Measurements from ENCODE around the gene CCNJL. TPM values are rescaled to one million over a fixed set of nuclear protein-coding genes. Genes with fewer than 3 reads are reported as not detected.

CCNJL gene
- total RNA-seq, 1 donor from 2014 or later: 29.0 TPM

- Mint-ChIP-seq H3K27me3 (no peaks in the 10 kb centered on the region), H3K36me3 (ENCODE audit: insufficient read depth) (peaks cover 13% of the 10 kb centered on the region), H3K4me3 (ENCODE audit: low read depth) (no peak overlapping the region), H3K4me1 (ENCODE audit: low read depth) (peaks cover 2% of the 10 kb centered on the region), H3K9me3 (ENCODE audit: low read depth) (no peaks in the 10 kb centered on the region), H3K27ac (no peak overlapping the region)
- DNase-seq (ENCODE audit: low spot score, unreplicated experiment): no peak
- no peak for TF ChIP-seq CTCF (IDR thresholded peaks at IDR 0.05; ENCODE audit: unreplicated experiment)
Observed at GRCh38 chr5:160281275-160281674, 31.1 kb downstream of the CCNJL start.

DNA sequence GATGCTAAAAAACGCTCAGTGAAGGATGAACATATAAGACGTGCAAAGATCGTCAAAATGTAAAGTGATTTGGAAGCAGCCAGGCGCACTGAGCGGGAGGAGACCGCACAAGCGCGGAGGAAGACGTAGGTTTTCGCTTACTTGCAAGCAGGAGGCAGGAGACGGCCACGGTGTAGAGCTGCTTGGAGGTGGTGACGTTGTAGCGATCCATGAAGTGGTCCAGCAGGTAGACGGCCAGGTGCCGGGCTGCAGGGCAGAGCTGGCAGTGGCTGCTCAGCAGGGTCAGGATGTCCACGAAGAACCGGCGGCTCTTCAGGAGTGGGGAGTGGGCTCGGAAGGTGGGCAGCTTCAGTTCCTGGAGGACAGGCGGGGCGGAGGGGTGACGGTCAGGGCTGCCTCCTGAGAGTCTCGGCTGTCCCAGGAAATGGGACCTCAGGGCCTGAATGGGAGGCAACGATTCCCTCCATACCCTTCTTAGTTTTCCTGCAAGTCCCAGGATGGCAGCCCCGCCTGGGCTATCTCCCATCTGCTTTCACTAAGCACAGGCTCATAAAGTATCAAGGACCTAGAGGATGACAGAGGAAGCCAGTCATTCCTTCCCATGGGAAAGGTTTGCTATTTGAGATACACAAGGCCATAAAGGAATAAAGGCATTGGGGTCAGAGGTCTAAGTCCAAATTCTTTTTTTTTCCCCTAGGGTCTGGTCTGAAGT lies 31.8 kb downstream of the CCNJL start:
- peaks cover 2% of the 10 kb centered on the region for H3K4me1 Mint-ChIP-seq (ENCODE audit: low read depth)
- H3K9me3 Mint-ChIP-seq (ENCODE audit: low read depth): no peaks in the 10 kb centered on the region
- peaks cover 15% of the 10 kb centered on the region for H3K36me3 Mint-ChIP-seq (ENCODE audit: insufficient read depth)
- TF ChIP-seq CTCF (IDR thresholded peaks at IDR 0.05; ENCODE audit: unreplicated experiment): no peak
- no peaks in the 10 kb centered on the region for H3K27me3 Mint-ChIP-seq
- no peak for DNase-seq (ENCODE audit: low spot score, unreplicated experiment)
- H3K27ac Mint-ChIP-seq: no peak overlapping the region
- no peak overlapping the region for H3K4me3 Mint-ChIP-seq (ENCODE audit: low read depth)

DNA sequence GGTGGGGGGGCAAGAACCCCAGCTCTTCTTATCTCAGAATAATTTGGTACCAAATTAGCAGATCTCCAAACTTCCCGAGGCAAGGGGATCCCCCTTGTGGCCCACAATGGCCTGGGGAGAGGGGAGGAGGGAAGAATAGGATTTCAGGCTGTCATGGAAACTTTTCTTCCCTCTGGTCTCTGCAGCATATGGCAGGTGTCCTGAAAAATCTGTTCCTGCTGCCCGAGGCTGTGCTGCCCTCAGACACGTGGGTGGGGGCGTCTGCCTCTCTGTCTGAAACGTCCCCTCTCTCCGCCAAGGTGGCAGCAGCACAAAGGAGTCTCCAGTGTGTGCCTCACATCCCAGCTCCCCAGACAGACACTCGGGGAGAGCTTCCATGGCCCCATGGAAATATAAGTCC lies 34.0 kb downstream of the CCNJL start:
- H3K27ac Mint-ChIP-seq: no peak overlapping the region
- no peak for DNase-seq (ENCODE audit: low spot score, unreplicated experiment)
- H3K9me3 Mint-ChIP-seq (ENCODE audit: low read depth): no peaks in the 10 kb centered on the region
- no peak for TF ChIP-seq CTCF (IDR thresholded peaks at IDR 0.05; ENCODE audit: unreplicated experiment)
- H3K4me1 Mint-ChIP-seq (ENCODE audit: low read depth): peaks cover 2% of the 10 kb centered on the region
- H3K4me3 Mint-ChIP-seq (ENCODE audit: low read depth): no peak overlapping the region
- H3K36me3 Mint-ChIP-seq (ENCODE audit: insufficient read depth): peaks cover 14% of the 10 kb centered on the region
- no peaks in the 10 kb centered on the region for H3K27me3 Mint-ChIP-seq

GRCh38 chr5:160274483-160274931 lies 37.9 kb downstream of the CCNJL start:
- Mint-ChIP-seq H3K27me3 (no peaks in the 10 kb centered on the region), H3K9me3 (ENCODE audit: low read depth) (no peaks in the 10 kb centered on the region), H3K36me3 (ENCODE audit: insufficient read depth) (peaks cover 14% of the 10 kb centered on the region), H3K4me3 (ENCODE audit: low read depth) (no peak overlapping the region), H3K4me1 (ENCODE audit: low read depth) (peaks cover 8% of the 10 kb centered on the region), H3K27ac (no peak overlapping the region)
- no peak for DNase-seq (ENCODE audit: low spot score, unreplicated experiment)
- TF ChIP-seq CTCF (IDR thresholded peaks at IDR 0.05; ENCODE audit: unreplicated experiment): no peak

DNA sequence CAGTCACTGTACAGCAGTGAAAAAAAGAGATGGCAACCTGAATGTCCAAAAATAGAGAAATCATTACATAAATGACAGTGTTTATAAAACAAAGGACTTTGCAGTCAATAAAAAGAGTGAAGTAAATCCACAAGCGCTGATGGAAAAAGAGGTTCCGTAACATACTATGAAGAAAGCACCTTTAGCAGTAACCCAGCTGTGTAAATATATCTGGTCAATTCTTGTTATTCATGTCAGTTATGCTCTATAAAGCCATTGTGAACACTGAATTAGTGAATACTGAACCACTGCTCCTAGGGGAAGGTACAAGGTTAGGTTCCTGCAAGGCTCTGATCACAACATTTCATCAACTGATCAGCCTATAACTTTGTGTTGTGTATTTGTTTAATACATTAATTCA lies 39.5 kb downstream of the CCNJL start:
- Mint-ChIP-seq H3K27me3 (no peaks in the 10 kb centered on the region), H3K9me3 (ENCODE audit: low read depth) (no peaks in the 10 kb centered on the region), H3K27ac (no peak overlapping the region), H3K4me3 (ENCODE audit: low read depth) (no peak overlapping the region), H3K4me1 (ENCODE audit: low read depth) (peaks cover 8% of the 10 kb centered on the region), H3K36me3 (ENCODE audit: insufficient read depth) (peaks cover 17% of the 10 kb centered on the region)
- no peak for DNase-seq (ENCODE audit: low spot score, unreplicated experiment)
- TF ChIP-seq CTCF (IDR thresholded peaks at IDR 0.05; ENCODE audit: unreplicated experiment): no peak
